ENCODE data around the gene IFI27.

DNA sequence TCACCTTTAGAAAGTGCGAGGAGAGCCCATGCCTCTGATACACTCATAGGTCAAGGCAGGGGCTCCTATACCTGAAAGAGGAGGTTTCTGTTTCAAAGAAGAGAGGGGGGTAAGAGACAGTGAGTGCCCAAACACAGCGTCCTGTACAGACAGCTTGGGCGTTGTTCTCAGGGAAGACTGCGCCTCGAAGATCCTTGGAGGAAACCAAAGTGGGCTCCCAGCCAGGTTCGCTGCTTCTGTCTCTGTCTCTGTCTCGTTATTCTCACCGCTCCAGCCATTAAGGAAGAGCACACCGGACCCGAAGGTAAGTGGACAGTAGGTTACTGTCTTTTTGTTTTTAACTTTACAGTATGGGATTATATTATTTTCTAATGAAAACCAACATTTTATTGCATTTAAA lies 5.8 kb upstream of the IFI27 start:
- no peak for TF ChIP-seq POLR2A (IDR thresholded peaks at IDR 0.05; ENCODE audit: low read depth, low read length)
- TF ChIP-seq, protein P1, sequence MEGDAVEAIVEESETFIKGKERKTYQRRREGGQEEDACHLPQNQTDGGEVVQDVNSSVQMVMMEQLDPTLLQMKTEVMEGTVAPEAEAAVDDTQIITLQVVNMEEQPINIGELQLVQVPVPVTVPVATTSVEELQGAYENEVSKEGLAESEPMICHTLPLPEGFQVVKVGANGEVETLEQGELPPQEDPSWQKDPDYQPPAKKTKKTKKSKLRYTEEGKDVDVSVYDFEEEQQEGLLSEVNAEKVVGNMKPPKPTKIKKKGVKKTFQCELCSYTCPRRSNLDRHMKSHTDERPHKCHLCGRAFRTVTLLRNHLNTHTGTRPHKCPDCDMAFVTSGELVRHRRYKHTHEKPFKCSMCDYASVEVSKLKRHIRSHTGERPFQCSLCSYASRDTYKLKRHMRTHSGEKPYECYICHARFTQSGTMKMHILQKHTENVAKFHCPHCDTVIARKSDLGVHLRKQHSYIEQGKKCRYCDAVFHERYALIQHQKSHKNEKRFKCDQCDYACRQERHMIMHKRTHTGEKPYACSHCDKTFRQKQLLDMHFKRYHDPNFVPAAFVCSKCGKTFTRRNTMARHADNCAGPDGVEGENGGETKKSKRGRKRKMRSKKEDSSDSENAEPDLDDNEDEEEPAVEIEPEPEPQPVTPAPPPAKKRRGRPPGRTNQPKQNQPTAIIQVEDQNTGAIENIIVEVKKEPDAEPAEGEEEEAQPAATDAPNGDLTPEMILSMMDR (conservative IDR thresholded peaks at IDR 0.05; ENCODE audit: low read depth, low read length), result no peak

Data from IMR-90 (cell line).